ENCODE results near the gene PLXNC1.

The PLXNC1 gene

DNA sequence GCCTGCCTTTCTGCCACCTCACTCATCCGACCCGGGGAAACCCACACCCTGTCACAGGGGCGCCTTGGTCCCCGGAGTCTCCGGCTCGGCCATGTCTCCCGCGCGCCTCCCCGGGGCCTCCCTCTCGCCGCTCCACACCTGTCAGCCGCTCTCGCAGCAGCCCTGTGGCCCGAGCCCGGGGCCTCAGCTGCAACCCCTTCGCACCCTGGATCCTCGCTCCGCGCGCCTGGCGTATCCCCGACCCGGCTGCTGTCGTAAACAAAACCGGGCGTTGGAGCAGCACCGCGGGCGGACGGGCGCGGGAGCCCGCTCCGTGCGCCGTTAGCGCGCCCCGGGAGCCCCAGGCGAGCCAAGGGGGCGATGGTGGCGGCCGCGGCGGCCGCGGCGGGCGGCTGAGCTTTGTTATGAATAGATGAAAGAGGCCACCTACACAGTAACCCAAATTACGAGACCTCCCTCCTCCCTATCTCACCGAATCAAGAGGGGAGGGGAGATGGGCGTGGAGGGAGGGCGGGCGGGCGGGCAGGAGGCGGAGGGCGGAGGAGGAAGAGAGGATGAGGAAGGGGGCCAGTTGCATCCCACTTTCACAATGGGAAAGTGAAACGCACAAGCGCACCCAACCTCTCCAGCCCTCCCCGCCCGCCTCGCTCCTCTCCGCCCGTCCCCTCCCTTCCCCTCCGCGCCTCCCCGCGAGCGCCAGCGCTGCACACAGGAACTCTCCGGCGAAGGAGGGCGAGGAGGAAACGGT is at the start of gene PLXNC1:
Gene PLXNC1, plus strand, starts transcription at position 587 of the 748 bp plus-strand sequence. CDS start 395 bp downstream, outside the sequence.
- DNase-seq = peak in 3 of 4 experiments; percentile 27 to 56 (median 34)

DNA sequence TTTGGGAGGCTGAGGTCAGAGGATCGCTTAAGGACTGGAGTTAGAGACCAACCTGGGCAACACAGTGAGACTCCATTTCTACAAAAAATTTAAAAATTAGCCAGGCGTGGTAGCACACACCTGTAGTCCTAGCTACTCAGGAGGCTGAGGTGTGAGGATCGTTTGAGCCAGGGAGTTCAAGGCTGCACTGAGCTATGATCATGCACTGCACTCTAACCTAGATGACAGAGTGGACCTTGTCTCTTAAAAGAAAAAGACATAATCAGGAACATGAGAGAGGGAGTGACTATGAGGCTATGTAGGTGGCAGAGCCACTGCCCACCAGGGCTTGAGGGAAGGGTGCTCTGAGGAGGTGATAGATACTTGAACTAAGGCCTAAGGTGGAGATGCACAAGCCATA is 49.2 kb upstream of the PLXNC1 start:
- no peak for DNase-seq

DNA sequence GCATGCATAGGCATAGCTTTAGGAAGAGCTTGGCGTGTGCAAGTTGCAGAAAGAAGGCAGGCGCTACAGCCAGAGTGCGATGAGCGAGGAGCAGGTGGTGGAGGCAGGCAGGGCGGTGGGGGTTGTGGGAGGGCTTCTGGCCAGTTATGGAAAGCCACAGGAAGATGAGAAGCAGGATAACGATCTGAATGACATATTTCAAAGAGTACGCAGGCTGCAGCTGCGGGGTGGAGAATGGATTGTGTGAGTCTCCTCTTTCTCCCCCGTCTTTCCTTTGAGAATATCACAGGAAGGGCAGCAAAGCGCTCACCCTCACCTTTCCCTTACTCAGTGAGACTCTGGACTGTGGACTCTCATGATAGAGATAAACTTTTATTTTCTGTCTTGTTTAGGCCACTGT is 48.7 kb upstream of the PLXNC1 start:
- DNase-seq = no peak

DNA sequence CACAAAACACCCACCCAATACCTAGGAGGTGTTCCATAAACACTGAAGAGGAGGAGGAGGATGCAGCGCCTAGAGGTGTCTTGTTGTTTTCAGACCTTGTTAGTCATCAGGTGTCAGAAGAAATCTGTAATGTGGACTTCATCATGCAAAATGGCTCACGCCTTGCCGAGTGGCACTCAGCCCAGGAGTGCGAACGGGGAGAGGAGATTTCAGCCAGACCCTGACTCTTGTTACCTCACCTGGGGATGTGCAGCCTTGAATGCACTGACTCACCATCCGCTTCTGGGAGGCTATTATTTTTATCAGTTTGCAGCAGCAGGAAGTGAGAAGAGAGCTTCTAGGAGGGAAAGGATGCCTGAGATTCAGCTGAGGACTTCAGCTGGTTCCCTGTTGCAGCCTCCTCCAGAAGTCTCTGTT is 48.2 kb upstream of the PLXNC1 start:
- no peak for DNase-seq

DNA sequence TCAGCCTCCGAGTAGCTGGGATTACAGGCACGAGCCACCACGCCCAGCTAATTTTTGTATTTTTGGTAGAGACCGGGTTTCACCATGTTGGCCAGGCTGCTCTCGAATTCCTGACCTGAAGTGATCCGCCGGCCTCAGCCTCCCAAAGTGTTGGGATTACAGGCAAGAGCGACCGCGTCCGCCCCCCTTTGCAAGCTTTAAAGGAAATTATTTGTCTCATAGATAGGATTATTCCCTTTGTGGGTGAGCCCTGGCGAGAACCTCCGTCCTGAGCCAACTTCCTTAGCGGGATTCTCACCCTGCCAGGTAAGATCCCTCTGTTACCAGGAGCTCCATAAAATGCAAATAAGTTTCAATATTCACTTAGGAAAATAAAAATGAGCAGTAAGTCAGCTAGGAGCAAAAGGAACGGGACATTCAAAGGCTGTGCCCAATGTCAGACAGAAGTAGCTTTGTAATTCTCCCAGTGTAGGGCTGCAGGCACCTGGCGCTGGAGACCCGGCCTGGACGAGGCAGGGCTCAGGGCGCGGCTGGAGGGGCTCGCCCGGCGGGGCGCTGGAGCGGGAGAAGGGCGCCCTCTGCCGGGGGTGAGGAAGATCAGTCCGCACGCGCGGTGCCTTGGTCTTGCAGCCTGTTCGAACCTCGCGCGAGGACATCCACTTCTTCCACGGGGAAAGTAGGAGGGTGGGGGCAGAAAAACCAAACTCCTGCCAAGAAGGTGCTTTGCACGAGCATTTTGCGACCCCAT is 47.2 kb upstream of the PLXNC1 start:
- DNase-seq = peak; percentile 60 to 71 (median 62)

DNA sequence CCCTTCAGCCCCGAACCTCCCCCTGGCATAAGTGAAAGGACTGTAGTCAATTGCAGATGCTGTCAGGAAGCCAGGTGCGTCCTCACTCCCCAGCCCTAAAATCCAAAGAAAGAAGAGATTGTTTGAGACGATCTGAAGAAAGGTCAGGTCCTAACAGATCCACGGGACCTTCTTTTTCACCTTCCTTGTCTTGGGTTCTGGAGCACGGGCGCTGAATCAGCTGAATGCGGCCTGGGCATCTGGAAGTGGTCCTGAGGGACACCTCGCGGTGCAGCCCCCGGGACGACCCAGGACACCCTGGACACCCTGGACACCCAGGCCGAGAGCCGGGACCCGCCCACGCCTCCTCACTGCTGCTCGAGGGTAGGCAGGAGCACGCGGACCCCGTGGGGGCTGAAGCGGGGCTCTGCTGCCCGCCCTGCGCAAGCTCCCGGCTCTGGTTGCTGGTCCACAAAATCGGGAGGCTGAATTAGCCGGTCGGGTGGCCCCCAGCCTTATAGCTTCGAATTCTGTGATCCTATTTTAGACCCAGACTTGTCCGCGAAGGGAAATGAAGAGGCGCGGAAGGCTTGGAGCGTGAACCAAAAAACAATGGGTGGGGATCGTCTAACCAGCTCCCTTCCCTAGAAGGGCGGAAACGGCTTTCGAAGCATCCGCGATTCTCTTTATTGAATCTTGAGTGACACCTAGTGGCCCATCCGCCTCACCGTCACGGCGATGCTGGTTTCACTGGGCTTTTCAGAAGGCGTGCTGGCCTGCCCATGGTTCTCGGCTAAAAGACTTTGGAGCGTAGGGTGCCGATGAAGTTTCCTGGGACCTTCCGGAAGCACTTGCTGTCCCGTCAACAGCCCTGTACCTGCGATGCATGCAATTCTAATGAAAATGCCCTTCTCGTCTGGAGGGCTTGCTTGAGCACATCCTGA is 46.4 kb upstream of the PLXNC1 start:
- DNase-seq = peak; percentile 55 to 71 (median 62)

DNA sequence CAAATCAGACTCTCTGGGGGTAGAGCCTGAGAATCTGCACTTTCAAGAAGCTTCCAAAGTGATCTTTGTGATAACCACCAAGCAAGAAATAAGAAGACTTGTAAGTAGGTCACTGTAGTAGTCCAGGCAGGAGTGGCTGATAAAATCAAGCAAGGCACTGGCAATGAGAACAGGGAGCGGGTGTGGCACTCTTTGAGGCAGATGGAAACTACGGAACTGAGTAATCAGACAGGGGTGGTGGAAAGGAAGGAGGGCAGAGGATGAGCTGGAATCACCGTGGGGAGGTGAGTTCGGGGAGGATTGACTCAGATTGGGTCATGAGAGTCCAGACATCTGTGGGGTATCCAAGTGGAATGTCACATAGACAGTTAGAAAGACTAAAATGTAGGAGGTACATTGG is 44.4 kb upstream of the PLXNC1 start:
- no peak for DNase-seq

DNA sequence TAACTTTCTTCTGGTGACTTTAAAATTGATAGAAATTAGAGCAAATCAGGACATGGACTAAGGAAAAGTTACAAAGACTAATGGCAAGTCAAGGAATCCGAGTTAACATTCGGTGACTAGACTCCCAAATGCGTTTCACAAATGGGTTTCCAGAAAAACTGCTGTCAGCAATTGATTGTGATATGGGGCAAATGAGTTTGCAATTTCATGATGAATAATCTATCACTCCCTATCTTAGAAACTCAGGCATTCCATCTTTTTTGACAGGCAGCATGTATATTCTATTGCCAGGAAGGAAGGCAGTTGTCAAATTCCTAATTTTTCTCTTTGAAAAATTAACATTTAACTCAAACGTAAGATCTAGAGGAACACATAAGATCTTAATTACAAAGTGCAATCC is 40.5 kb upstream of the PLXNC1 start:
- DNase-seq = no peak

DNA sequence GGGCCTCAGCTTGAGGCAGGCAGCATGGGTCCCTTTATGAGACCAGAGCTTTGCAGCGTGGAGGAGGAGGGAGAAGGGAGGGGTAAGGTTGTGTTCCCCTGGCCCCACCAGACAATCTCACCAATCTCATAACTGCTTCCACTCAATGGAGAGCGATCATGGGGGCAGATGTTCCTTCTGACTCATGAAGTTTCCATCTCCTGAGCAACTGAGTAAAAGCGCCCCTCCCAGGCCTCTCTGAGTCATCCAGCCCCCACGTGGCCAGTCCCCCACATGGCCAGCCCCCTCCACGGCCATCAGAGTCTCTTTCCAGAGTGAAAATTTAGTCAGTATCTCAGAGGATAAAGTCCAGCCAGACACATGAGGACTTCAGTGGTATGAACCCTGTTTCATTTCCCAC is 39.2 kb upstream of the PLXNC1 start:
- DNase-seq = no peak

DNA sequence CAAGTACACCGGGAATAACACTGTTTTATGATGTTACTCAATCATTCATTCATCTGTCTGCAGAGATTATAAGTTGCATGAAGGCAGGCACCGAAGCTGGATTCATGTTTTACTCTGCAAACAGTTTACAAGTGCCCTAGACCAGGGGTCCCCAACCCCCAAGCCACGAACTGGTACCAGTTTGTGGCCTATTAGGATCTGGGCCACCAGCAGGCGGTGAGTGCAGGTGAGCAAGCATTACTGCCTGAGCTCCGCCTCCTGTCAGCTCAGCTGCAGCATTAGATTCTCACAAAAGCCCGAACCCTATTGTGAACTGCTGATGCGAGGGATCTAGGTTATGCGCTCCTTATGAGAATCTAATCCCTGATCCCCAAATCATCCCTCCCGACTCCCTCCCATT is 38.1 kb upstream of the PLXNC1 start:
- no peak for DNase-seq

DNA sequence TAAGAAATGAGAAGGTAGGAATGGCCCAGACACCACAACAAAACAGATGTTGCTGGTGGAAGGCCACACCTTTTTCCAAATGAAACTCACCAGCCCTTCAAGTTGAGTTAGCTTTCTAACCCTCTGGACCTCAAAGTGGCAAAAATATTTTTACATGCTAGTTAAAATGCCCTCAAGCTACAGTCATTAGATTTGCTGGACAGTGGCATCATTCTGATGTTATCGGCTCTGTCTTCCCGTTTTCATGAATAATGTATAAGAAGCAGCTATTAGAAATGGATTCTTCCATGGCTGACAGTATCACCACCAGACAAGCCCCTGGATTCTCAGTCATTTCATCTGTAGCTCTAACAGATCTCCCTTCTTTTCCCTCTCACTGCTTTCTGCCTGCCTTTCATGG is 37.1 kb upstream of the PLXNC1 start:
- no peak for DNase-seq

DNA sequence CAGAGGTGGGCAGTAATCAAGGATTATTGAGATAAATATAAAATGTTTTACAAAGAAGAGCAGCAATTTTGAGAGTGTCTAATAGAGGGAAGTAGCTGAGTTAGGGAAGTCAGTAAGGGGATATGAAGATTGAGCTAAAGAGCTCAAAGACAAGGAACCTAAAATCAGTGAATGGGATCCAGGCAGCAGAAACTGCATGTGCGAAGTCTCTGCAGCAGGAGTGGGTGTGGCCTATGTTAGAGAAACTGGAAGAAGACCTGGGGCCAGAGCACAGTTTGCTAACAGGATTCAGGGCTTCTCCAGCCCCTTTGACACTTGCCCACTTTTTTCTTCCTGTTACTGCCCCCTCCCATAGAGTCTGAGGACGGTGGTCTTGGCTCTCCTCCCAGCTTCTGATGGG is 36.3 kb upstream of the PLXNC1 start:
- no peak for DNase-seq

DNA sequence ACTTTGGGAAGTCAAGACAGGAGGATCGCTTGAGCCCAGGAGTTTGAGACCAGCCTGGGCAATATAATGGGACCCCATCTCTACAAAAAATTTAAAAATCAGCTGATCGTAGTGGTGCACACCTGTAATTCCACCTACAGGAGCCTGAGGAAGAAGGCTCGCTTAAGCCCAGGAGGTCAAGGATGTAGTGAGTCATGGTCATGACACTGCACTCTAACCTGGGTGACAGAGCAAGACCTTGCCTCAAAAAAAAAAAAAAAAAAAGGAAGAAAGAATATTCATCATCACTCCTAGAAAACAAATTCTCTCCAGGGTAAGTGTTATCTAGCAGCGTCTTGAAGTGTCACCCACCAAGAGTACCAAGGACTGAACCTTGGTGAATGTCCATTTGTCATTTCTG is 34.2 kb upstream of the PLXNC1 start:
- DNase-seq = no peak

DNA sequence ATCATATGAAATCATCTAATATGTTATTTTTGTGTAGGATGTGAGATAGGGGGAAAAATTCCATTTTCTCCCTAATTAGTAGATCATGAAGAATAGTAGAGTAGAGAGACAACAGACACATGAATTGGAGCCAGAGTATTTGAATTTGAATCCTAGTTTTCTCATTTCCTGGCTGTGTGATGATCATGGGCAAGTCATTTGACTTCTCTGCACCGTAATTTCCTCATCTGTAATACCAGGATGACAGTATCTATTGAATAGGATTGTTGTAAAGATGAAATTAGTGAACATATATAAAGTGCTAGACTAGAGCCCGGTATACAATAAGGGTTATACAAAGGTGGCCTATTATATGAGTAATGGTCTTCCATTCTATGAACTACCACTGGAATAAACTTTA is 32.2 kb upstream of the PLXNC1 start:
- DNase-seq = no peak

DNA sequence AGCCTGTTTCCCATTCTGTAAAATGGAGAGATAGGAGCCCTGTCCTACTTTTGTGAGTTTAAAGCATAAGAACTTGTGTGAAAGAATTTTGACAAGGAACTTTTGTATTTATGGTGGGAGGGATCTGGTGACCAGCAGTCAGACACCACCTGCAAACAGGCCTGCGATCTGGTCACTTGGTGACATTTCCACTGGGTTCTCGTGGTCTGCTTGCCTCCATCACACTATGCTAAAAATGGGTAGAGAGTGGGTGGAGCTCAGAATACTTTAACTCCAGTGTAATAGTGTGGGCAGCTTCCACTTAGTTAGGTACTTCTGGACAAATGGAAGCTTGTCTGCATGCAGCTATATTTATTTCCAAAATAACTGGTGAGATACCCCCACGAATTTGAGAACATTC is 26.5 kb upstream of the PLXNC1 start:
- DNase-seq = no peak

DNA sequence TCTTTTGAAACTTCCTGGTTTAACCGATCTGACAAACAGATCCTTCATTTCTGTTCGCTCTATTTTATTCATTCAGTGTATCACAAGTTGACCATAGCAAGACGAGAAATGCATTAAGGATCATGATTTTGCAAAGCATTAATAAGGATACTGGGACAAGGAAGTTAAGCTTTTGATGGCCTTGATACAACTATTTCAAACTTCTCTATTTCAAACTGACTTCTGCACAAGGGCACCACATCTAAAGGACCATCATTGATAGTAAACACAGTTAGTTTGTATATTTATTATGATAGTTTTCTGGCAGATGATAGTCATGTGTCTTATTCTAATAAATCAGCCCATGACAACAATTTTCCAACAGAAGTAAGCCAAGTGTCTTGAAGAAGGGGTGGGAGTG is 25.8 kb upstream of the PLXNC1 start:
- no peak for DNase-seq

DNA sequence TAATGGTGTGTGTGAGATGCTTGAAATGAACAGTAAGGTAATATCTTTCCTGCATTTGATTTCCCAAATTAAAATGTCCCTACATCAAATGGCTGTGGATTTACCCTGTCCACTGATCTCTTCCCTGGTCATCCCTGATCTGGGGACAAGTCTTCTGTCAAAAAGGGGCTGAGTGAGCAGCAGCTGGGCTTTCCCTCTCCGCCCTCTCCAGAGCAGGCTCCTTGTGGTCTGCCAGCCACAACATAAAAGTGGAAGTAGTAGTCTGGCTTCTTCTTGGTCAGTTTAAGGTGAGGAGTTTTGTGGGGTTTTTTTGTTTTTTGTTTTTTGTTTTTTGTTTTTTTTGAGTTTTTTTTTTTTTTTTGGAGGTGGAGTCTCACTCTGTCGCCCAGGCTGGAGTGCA is 25.2 kb upstream of the PLXNC1 start:
- DNase-seq = no peak

DNA sequence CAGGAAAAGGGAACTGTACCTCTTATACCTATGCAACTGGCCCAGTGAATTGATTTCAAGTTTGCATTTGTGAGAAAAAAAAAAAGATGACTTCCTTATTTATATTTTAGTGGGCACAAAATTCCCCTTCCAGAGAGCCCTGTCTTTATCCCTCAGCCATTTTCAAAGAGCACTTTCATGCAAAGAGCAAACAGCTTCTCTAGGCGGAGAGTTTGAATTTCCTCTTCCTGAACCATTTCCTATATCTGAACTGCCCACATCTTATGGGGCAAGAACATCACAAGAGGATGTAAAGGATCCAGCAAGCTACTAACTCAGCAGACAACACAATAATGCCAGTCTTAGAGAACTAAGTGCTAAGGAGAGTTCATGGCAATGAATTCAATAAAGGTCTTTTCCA is 22.3 kb upstream of the PLXNC1 start:
- no peak for DNase-seq

DNA sequence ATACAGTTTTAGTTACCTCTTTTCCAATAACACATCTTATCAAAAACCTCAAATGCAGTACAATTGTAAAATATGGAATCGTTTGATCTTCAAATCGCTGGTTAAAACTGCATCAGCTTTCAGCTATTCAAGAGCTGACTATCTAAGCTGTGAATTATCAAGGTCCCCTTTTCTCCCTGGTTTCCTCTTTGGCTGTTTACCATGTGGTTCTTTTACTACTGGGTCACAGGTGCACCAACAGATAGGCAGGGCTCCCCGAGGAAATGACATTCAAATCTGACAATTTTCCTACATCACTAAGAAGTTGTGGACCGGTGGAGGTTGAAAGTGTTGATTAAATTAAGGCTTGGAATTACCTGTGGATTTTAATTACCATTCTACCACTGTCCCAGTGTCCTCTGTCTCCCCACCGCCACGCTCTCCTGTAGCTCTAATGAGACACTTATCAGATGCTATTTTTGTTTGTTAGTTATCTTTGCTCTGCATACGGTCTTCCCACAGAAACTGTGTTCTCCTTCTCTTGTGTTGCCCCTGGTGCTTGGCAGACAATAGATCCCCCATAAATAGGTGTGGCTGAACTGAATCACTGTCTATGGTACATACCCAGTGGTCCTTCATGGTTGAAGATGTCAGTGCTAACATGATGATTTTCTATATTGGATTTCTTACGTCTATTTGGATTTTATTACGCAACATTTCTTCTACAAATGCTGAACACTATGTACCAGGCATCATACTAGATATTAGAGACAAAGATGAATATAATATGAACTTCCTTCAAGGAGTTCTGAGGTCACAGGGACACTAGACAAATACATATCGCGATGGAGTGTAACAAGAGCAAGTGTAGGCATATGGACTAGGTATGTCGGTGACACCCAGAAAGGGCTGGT is 20.9 kb upstream of the PLXNC1 start:
- no peak for DNase-seq

DNA sequence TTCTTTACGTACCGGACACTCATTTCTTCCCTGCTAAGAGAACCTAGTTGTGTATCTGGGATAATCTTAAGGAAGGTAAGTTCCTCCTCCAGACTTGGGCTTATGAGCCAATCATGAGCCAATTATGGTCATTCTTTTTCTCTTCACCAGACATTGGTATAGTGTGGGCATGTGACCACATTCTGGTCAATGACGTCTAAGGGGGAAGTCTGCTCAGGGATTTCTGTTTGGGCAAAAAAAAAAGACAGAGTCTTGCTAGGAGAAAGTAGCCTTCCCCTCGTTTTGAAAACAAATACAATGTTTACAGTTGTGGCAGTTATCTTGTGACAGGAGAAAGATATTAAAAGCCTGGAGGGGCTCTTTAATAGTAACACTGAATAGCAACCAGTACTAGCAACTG is 20.1 kb upstream of the PLXNC1 start:
- DNase-seq = no peak

DNA sequence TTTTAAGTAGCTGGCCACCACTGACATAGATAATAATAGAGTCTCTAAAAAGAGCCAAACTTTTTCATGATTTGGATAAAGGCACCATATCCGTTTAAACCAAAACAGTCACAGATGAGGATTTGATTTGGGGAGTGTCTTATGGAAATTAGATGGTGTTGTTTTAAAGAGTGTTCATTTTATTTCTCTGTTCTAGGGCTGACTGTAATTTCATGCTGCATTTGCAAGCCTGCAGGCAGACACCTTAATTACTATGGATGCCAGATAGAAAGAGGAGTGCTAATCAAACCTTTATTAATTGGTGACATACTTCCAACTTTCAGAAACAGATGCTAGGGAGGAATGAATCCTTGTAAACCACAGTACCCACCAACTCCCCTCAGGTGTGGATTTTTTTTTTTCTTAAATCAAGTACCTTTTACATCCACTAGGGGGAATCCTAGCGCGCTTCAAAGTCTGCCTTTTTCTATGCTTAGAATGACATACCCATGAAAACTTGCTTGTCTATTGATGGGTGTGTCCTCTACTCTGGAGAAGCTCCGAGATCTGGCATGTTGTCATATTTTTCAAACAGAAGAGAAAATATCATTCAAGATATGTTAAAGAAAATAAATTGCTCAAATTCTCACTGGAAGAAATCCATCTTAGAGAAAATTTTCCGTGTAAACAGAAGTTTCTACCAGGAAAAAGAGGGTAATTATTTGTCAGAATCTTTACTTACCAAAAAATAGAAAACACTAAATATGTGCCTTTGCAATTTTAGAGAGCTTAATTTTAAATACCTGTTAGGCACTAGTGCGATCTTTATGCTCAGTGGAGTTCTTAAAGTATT is 14.2 kb upstream of the PLXNC1 start:
- DNase-seq = no peak
